Measurements from ENCODE around the gene NSD2.
A peak's percentile ranks its signal among the peaks of the same experiment; 100 is the strongest.

NSD2 gene

DNA sequence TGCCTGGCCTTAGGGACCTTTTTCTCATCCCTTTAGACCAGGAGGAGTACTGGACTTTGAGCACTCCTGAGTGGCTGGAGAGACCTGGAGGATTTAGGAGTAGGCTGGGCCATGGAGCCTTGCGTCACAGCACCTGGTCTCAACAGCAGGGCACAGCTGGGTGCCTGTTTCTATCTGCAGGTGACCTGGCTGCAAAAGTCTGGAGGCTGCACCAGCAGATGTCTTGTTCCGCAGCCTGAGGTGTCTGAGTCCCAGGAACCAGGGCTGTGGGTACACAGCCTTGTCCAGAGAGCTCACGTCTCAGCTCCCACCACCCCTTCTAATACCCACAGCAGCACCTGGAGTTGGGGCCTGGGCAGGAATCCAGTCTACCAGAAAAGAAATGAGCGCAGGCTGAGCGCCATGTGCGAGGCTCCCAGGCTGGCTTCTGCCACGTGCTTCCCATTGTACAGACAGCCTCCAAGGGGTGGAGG is 5.0 kb upstream of the NSD2 start:
- no peak overlapping the region for H3K27ac ChIP-seq
- TF ChIP-seq ZFX (IDR thresholded peaks at IDR 0.05; ENCODE audit: borderline replicate concordance) = no peak
- TF ChIP-seq, protein P1, sequence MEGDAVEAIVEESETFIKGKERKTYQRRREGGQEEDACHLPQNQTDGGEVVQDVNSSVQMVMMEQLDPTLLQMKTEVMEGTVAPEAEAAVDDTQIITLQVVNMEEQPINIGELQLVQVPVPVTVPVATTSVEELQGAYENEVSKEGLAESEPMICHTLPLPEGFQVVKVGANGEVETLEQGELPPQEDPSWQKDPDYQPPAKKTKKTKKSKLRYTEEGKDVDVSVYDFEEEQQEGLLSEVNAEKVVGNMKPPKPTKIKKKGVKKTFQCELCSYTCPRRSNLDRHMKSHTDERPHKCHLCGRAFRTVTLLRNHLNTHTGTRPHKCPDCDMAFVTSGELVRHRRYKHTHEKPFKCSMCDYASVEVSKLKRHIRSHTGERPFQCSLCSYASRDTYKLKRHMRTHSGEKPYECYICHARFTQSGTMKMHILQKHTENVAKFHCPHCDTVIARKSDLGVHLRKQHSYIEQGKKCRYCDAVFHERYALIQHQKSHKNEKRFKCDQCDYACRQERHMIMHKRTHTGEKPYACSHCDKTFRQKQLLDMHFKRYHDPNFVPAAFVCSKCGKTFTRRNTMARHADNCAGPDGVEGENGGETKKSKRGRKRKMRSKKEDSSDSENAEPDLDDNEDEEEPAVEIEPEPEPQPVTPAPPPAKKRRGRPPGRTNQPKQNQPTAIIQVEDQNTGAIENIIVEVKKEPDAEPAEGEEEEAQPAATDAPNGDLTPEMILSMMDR (IDR thresholded peaks at IDR 0.05) = no peak

GRCh38 chr4:1868293-1868692 is 2.9 kb upstream of the NSD2 start:
- TF ChIP-seq ZFX (IDR thresholded peaks at IDR 0.05; ENCODE audit: borderline replicate concordance) = no peak
- TF ChIP-seq, protein P1 (IDR thresholded peaks at IDR 0.05) = no peak
- peak overlapping the region; percentile 100 for H3K27ac ChIP-seq

DNA sequence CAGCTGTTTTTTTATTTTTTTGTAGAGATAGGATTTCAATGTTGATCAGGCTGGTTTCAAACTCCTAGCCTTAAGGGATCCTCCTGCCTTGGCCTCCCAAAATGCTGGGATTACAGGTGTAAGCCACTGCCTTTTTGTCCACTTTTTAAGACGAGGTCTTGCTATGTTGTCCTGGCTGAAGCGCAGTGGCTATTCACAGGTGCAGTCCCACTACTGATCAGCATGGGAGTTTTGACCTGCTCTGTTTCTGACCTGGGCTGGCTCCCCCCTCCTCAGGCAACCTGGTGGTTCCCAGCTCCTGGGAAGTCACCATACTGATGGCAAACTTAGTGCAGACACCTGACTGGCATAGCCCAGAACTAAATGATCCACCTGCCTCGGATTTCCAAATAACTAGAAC is 2.3 kb upstream of the NSD2 start:
- H3K27ac ChIP-seq = peak overlapping the region; percentile 100
- TF ChIP-seq ZFX (IDR thresholded peaks at IDR 0.05; ENCODE audit: borderline replicate concordance) = no peak
- TF ChIP-seq, protein P1 (IDR thresholded peaks at IDR 0.05) = no peak

DNA sequence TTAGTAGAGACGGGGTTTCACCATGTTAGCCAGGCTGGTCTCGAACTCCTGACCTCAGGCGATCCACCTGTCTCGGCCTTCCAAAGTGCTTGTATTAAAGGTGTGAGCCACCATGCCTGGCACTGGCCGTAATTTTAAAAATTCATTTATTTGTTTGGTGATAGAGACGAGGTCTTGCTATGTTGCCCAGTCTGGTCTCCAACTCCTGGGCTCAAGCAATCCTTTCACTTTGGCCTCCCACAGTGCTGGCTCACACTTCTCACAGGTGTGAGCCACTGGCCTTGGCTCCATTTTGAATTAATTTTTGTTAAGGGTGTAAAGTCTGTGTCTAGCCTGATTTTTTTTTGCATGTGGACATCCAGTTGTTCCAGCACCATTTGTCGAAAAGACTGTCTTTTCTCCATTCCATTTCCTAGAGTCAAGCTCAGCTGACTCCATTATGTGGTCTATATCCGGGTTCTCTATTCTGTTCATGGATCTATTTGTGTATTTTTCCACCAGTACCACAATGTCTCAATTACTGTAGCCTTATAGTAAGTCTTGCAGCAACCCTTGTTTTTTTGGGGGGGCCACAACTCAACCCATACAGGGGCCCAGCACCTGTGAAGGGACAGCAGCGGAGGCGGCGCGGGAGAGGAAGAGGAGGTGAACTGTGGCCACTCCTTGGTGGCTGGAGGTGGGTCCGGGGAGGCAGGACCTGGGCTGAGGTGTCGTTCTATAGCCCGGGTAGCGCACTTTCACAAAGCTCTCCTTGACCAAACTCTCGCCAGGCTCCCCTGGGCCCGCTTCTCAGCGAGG is 1.5 kb upstream of the NSD2 start:
- TF ChIP-seq, protein P1 (IDR thresholded peaks at IDR 0.05) = no peak
- TF ChIP-seq ZFX (IDR thresholded peaks at IDR 0.05; ENCODE audit: borderline replicate concordance) = no peak
- H3K27ac ChIP-seq = peak overlapping the region; percentile 100

DNA sequence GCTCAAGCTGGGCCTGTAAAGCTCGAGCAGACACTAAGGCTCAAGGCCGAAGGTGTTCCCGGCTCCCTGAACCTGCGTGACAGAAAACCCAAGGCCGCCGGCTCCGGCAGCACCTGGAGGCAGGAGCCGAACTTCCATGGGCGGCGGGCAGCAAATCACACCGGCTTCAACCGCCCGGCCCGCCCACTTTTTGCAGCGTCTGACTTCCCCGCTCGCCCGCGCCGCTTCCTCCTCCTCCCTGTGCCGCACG is 940 bp upstream of the NSD2 start:
- TF ChIP-seq, protein P1 (IDR thresholded peaks at IDR 0.05) = 0 out of 2 replicates have a peak, but pooled peaks have one; percentile 3
- no peak for TF ChIP-seq ZFX (IDR thresholded peaks at IDR 0.05; ENCODE audit: borderline replicate concordance)
- H3K27ac ChIP-seq = peak overlapping the region; percentile 100

DNA sequence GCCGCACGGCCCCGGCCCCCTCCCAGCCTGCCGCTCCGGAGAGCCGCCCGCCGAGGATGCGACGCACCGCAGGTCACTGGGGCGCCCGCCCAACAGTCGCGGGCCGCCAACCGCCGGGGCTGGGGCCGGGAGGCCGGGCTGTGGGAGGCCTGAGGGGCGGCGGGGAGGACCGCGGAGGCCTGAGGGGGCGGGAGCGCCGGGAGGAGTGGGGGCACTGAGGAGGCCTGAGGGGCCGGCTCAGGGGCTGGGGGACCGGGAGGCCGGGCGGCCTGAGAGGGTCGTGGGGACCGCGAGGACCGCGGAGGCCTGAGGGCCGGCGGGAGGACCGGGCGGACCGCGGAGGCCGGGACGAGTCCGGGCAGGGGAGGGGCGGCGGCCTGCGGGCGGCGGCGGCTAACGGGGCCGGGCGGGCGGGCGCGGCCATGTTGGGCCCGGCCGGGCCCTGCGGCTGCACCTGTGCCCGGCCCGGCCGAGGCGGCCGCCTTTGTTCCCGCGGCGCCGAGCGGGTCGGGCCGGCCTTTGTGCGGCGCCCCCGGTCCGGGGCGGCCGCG is 353 bp downstream of the NSD2 start:
- peak overlapping the region; percentile 100 for H3K27ac ChIP-seq
- TF ChIP-seq, protein P1 (IDR thresholded peaks at IDR 0.05) = no peak
- no peak for TF ChIP-seq ZFX (IDR thresholded peaks at IDR 0.05; ENCODE audit: borderline replicate concordance)

DNA sequence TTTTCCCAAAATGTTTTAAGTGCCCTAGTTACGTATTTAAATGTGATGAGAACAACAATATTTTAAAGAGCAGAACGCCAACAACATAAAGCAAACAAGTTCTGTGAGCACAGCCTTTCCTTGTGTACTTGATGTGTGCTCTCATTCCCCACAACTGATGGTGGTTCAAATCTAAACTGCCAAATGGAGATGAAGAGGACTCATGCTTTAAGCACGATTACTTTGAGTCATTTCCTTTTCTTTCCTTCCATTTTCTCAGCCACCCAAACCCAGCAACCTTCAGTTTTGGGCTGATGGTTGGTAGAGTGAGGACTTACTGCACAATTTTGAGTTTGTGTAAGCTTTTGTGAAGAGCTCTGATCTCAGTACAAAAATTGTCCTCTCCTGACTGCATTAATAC is 1.7 kb downstream of the NSD2 start:
- TF ChIP-seq ZFX (IDR thresholded peaks at IDR 0.05; ENCODE audit: borderline replicate concordance) = no peak
- TF ChIP-seq, protein P1 (IDR thresholded peaks at IDR 0.05) = no peak
- H3K27ac ChIP-seq = peak overlapping the region; percentile 100
